ENCODE results near the gene C14orf119. TPM values are rescaled to one million over a fixed set of nuclear protein-coding genes. Genes with fewer than 3 reads are reported as not detected.
"Not testable (repeated sequence)": the region's sequence is repeated elsewhere in the genome, so short reads cannot be mapped to it uniquely, and the experiment has no call there.

C14orf119 gene
- total and polyA plus RNA-seq, 9 donors, result 13.8 to 55.6 (median 41.5) TPM

DNA sequence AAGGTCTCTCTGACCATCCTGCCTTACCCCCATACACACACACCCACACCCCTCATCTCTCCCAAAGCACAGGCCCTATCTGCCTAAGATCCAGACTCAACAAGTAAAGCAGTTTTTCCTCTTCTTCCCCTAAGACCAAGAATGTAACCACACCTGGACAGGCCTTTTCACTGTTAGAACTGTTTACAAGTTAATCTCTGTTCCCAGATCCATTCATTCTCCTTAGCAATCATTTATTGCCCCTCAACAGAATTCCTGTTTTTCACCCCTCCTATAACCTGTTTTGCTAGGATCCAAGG, 11.4 kb downstream of the C14orf119 start:
- TF ChIP-seq POLR2A (IDR thresholded peaks at IDR 0.05), result no peak
- intact Hi-C loops (cut with DNase I), result no loop called here
- no peak for DNase-seq
- Histone ChIP-seq H3K4me3 (no peak overlapping the region), H3K36me3 (no peaks in the 10 kb centered on the region), H3K27ac (no peak overlapping the region), H3K9me3 (no peaks in the 10 kb centered on the region), H3K4me1 (ENCODE audit: insufficient read depth) (no peaks in the 10 kb centered on the region), H3K27me3 (no peaks in the 10 kb centered on the region)

DNA sequence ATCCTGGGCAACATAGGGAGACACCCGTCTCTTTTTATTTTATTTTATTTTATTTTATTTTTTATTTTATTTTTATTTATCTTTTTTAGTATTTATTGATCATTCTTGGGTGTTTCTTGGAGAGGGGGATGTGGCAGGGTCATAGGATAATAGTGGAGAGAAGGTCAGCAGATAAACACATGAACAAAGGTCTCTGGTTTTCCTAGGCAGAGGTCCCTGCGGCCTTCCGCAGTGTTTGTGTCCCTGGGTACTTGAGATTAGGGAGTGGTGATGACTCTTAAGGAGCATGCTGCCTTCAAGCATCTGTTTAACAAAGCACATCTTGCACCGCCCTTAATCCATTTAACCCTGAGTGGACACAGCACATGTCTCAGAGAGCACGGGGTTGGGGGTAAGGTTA, 12.3 kb downstream of the C14orf119 start:
- intact Hi-C loops (cut with DNase I), result not testable (repeated sequence)

DNA sequence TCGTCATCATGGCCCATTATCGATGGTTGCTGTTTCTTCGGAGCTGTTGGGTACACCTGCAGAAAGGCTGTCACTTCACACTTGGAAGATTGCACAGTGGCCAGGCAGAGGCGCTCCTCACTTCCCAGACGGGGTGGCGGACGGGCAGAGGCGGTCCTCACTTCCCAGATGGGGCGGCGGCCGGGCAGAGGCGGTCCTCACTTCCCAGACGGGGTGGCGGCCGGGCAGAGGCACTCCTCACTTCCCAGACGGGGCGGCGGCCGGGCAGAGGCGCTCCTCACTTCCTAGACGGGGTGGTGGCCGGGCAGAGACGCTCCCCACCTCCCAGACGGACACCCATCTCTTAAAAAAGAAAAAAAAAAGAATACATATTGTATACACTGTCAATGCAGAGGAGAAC, 12.9 kb downstream of the C14orf119 start:
- intact Hi-C loops (cut with DNase I); H3K4me3 ChIP-seq; H3K27me3 ChIP-seq; H3K4me1 ChIP-seq (ENCODE audit: insufficient read depth); H3K9me3 ChIP-seq; DNase-seq; H3K36me3 ChIP-seq; H3K27ac ChIP-seq: not testable (repeated sequence)
- WGBS, 3 donors, result 89 to 92% (median 92%) methylated on average over 24 of the region's 24 CpGs

More for the DNA sequence above, 12.3 kb downstream of the C14orf119 start:
- not testable (repeated sequence) for H3K9me3 ChIP-seq; H3K4me1 ChIP-seq (ENCODE audit: insufficient read depth); H3K27ac ChIP-seq; H3K27me3 ChIP-seq; H3K4me3 ChIP-seq; DNase-seq; H3K36me3 ChIP-seq
- 74 to 77% (median 75%) methylated on average over 1 to 5 of the region's 5 CpGs for WGBS, 3 donors

DNA sequence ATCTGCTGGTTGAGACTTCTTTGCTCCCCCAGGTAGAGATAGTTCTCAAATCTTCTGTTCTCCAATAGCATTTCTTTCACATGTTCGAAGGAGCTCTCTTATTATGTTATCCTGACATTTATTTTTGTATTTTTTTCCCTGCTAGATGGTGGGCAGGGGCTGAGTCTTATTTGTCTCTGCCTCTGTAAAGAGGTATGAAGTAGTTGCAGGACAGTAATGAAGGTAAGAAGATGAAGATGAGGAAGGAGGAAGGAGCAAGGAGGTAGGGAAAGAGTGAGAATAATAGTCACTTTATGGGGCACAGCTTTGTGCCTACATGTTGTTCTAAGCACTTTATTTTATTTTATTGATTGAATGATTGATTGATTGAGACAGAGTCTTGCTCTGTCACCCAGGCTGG, 14.5 kb downstream of the C14orf119 start:
- no peak for DNase-seq
- Histone ChIP-seq H3K27ac (no peak overlapping the region), H3K36me3 (no peaks in the 10 kb centered on the region), H3K4me3 (no peak overlapping the region), H3K4me1 (ENCODE audit: insufficient read depth) (no peaks in the 10 kb centered on the region), H3K27me3 (no peaks in the 10 kb centered on the region), H3K9me3 (no peaks in the 10 kb centered on the region)
- 74 to 86% (median 82%) methylated on average over 1 of the region's 1 CpG for WGBS, 3 donors
- TF ChIP-seq, protein P1, sequence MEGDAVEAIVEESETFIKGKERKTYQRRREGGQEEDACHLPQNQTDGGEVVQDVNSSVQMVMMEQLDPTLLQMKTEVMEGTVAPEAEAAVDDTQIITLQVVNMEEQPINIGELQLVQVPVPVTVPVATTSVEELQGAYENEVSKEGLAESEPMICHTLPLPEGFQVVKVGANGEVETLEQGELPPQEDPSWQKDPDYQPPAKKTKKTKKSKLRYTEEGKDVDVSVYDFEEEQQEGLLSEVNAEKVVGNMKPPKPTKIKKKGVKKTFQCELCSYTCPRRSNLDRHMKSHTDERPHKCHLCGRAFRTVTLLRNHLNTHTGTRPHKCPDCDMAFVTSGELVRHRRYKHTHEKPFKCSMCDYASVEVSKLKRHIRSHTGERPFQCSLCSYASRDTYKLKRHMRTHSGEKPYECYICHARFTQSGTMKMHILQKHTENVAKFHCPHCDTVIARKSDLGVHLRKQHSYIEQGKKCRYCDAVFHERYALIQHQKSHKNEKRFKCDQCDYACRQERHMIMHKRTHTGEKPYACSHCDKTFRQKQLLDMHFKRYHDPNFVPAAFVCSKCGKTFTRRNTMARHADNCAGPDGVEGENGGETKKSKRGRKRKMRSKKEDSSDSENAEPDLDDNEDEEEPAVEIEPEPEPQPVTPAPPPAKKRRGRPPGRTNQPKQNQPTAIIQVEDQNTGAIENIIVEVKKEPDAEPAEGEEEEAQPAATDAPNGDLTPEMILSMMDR (IDR thresholded peaks at IDR 0.05), result no peak
- TF ChIP-seq EP300 (IDR thresholded peaks at IDR 0.05), result no peak
- TF ChIP-seq POLR2A (IDR thresholded peaks at IDR 0.05), result no peak
- intact Hi-C loops (cut with DNase I), result no loop called here

DNA sequence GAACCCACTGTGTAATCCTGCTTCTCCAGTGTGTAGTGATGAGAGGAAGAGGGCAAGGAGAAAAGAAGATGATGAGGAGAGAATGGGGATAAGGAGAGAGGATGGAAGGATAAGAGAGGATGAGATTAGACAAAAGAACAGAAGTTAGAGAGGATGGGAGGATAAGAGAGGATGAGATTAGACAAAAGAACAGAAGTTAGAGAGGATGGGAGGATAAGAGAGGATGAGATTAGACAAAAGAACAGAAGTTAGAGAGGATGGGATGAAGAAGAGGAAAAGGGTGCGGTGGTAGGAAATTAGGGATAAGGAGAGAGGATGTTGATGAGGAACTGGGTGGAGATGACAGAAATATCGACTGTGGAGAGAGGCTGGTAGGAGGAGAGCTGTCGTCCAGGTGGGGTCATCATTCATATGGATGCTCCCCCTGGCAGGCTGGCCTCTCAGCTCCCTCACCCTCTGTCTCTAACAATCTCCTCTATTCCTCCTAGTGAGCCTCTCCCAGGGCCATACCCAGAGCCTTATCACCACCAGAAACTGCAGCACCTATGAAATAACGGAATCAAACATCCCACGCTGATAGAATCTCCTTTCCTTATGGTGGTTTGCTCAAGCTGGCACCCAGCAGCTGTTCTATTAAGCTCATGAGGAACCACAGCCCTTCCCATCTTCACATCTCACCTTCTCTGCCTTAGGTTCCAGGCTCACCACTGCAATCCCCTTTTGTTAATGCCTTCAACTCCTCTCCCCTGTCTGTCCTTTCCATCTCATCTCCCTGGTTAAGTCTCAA, 15.5 kb downstream of the C14orf119 start:
- Histone ChIP-seq H3K36me3 (no peaks in the 10 kb centered on the region), H3K4me3 (no peak overlapping the region), H3K27me3 (no peaks in the 10 kb centered on the region), H3K9me3 (no peaks in the 10 kb centered on the region), H3K27ac (no peak overlapping the region), H3K4me1 (ENCODE audit: insufficient read depth) (no peaks in the 10 kb centered on the region)
- no peak for DNase-seq
- WGBS, 3 donors, result 39 to 51% (median 48%) methylated on average over 5 of the region's 5 CpGs
- intact Hi-C loops (cut with DNase I), result no loop called here
- TF ChIP-seq, protein P1 (IDR thresholded peaks at IDR 0.05), result no peak
- TF ChIP-seq POLR2A (IDR thresholded peaks at IDR 0.05) (no peak), EP300 (IDR thresholded peaks at IDR 0.05) (no peak)

DNA sequence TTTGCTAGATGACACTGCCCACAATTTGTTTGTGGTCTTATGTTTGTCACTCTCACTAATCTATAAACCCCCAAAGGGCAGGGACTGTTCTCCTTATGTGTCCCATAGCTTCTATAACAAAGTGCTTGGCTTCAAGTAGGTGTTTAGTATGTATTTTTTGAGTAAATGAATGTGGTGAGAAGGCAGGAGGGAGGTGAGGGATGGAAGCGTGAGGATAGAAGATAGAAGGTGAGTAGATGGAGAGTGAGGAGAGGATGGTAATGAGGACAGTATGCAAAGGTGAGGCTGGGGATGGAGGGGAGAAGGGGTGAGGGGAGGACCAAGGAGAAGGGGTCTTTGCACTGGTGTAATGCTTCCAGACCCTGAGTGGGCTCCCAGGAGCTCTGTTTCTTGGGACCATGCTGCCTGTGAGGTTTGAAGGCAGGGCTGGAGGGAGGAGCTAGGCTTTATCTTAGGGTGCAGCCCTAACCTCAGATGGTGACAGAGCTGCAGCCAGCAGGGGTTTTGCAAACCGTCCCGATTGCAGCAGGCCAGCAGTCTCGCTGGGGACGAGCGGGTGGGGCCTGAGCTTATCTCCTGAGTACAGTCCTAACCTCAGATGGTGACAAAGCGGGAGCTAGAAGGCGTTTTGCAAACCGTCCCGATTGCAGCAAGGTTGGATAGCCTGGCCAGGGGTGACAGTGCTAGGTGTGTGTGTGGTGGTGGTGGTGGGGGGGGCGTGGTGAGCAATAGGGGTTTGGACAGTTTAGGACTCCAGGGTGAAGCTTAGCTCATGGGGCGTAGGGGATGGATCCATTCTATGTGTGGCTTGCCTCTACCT, 17.3 kb downstream of the C14orf119 start:
- 61 to 63% (median 61%) methylated on average over 12 of the region's 12 CpGs for WGBS, 3 donors
- TF ChIP-seq POLR2A (IDR thresholded peaks at IDR 0.05) (no peak), EP300 (IDR thresholded peaks at IDR 0.05) (no peak)
- TF ChIP-seq, protein P1 (IDR thresholded peaks at IDR 0.05), result no peak
- no peak overlapping the region for H3K27ac ChIP-seq
- H3K4me1 ChIP-seq (ENCODE audit: insufficient read depth), result no peaks in the 10 kb centered on the region
- intact Hi-C loops (cut with DNase I), result no loop called here
- no peak overlapping the region for H3K4me3 ChIP-seq
- H3K27me3 ChIP-seq, result no peaks in the 10 kb centered on the region
- no peak for DNase-seq
- no peaks in the 10 kb centered on the region for H3K9me3 ChIP-seq
- H3K36me3 ChIP-seq, result no peaks in the 10 kb centered on the region

Measured in ovary (tissue), 9 donors.